Measurements from ENCODE around the gene PRPS1L1.

Gene PRPS1L1

DNA sequence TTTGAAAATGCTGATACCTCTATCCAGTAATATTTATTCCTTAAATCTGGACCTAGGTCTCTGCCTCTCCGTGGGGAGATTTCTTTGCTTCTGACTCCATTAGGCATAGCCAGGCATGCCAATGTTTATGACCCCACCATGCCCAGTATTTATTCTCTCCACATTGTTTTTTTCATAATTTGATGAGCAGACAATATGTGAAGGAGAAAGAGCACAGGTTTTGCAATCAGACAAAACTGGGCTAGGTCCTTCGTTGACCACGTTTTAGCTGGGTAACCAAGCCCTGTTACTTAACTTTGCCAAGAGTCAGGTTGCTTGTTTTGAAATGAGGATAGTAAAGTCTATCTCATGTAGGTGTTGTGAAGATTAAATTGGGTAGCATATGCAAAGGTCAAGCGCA, 21.6 kb upstream of the PRPS1L1 start:
- Histone ChIP-seq H3K4me2 (ENCODE audit: low read length) (no peak overlapping the region), H3K9ac (ENCODE audit: low read length) (no peak overlapping the region), H3K36me3 (replicated peaks; ENCODE audit: low read depth, low read length) (no peaks in the 10 kb centered on the region), H2AFZ (ENCODE audit: low read depth, low read length) (no peak overlapping the region), H3K27me3 (ENCODE audit: low read depth, low read length) (no peaks in the 10 kb centered on the region), H3K4me1 (ENCODE audit: low read length) (peaks cover 14% of the 10 kb centered on the region), H4K20me1 (ENCODE audit: insufficient read depth, low read length) (no peaks in the 10 kb centered on the region), H3K9me3 (ENCODE audit: insufficient read depth, low read length) (no peaks in the 10 kb centered on the region), H3K4me3 (ENCODE audit: low read length) (no peak overlapping the region), H3K79me2 (ENCODE audit: low read length) (no peaks in the 10 kb centered on the region), H3K27ac (ENCODE audit: low read length) (no peak overlapping the region)
- TF ChIP-seq, protein P1, sequence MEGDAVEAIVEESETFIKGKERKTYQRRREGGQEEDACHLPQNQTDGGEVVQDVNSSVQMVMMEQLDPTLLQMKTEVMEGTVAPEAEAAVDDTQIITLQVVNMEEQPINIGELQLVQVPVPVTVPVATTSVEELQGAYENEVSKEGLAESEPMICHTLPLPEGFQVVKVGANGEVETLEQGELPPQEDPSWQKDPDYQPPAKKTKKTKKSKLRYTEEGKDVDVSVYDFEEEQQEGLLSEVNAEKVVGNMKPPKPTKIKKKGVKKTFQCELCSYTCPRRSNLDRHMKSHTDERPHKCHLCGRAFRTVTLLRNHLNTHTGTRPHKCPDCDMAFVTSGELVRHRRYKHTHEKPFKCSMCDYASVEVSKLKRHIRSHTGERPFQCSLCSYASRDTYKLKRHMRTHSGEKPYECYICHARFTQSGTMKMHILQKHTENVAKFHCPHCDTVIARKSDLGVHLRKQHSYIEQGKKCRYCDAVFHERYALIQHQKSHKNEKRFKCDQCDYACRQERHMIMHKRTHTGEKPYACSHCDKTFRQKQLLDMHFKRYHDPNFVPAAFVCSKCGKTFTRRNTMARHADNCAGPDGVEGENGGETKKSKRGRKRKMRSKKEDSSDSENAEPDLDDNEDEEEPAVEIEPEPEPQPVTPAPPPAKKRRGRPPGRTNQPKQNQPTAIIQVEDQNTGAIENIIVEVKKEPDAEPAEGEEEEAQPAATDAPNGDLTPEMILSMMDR (IDR thresholded peaks at IDR 0.05; ENCODE audit: low read depth, low read length) = no peak
- no peak for TF ChIP-seq EZH2phosphoT487 (IDR thresholded peaks at IDR 0.05; ENCODE audit: low read depth)

DNA sequence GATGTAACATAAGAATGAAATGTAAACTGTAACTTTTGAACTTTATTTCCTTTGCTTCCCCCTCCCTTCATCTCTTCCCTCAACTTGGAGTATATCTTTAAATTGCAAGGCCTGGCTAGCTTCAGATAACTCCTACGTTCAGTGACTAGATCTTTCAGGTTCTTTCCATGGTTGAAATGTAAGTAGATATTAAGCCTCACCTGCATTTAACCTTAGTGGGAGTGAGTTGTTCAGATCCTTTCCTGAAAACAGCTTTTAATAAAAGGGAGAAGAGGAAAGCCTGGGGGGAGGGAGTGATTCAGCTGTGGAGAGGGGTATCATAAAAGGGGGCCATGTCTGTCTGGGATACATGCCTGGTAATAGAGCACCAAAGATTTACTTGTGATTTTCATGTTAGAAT, 19.0 kb upstream of the PRPS1L1 start:
- H2AFZ ChIP-seq (ENCODE audit: low read depth, low read length) = no peak overlapping the region
- H3K27ac ChIP-seq (ENCODE audit: low read length) = no peak overlapping the region
- H3K27me3 ChIP-seq (ENCODE audit: low read depth, low read length) = no peaks in the 10 kb centered on the region
- no peaks in the 10 kb centered on the region for H3K9me3 ChIP-seq (ENCODE audit: insufficient read depth, low read length)
- H3K9ac ChIP-seq (ENCODE audit: low read length) = no peak overlapping the region
- H4K20me1 ChIP-seq (ENCODE audit: insufficient read depth, low read length) = no peaks in the 10 kb centered on the region
- peaks cover 14% of the 10 kb centered on the region for H3K4me1 ChIP-seq (ENCODE audit: low read length)
- H3K4me2 ChIP-seq (ENCODE audit: low read length) = no peak overlapping the region
- no peaks in the 10 kb centered on the region for H3K36me3 ChIP-seq (replicated peaks; ENCODE audit: low read depth, low read length)
- TF ChIP-seq, protein P1 (IDR thresholded peaks at IDR 0.05; ENCODE audit: low read depth, low read length) = no peak
- TF ChIP-seq EZH2phosphoT487 (IDR thresholded peaks at IDR 0.05; ENCODE audit: low read depth) = no peak
- H3K79me2 ChIP-seq (ENCODE audit: low read length) = no peaks in the 10 kb centered on the region
- no peak overlapping the region for H3K4me3 ChIP-seq (ENCODE audit: low read length)

DNA sequence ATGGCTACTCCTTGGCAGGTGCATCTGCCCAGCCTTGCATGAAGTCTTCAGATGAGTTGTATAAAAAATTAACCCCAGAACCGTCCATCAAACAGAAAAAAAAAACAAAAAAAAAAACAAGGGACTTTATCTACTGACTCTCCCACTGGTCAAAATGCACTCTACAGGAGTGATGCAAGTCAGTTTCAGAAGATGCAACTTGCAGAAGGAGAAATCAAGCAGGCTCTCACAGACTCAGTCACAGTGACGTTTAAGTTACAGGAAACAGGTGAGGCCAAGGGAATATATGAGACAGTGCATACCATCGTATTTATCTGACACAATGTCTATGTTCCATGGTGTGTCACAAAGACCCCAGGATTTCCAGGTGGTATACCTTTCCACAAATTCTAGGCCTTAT, 17.5 kb upstream of the PRPS1L1 start:
- H3K36me3 ChIP-seq (replicated peaks; ENCODE audit: low read depth, low read length) = no peaks in the 10 kb centered on the region
- H4K20me1 ChIP-seq (ENCODE audit: insufficient read depth, low read length) = no peaks in the 10 kb centered on the region
- H2AFZ ChIP-seq (ENCODE audit: low read depth, low read length) = no peak overlapping the region
- no peak overlapping the region for H3K27ac ChIP-seq (ENCODE audit: low read length)
- peak overlapping the region; percentile 52 for H3K4me2 ChIP-seq (ENCODE audit: low read length)
- no peak overlapping the region for H3K9ac ChIP-seq (ENCODE audit: low read length)
- H3K4me1 ChIP-seq (ENCODE audit: low read length) = peaks cover 14% of the 10 kb centered on the region
- TF ChIP-seq, protein P1 (IDR thresholded peaks at IDR 0.05; ENCODE audit: low read depth, low read length) = no peak
- TF ChIP-seq EZH2phosphoT487 (IDR thresholded peaks at IDR 0.05; ENCODE audit: low read depth) = no peak
- H3K9me3 ChIP-seq (ENCODE audit: insufficient read depth, low read length) = no peaks in the 10 kb centered on the region
- H3K79me2 ChIP-seq (ENCODE audit: low read length) = no peaks in the 10 kb centered on the region
- no peaks in the 10 kb centered on the region for H3K27me3 ChIP-seq (ENCODE audit: low read depth, low read length)
- H3K4me3 ChIP-seq (ENCODE audit: low read length) = no peak overlapping the region

GRCh38 chr7:18041191-18041590, 13.5 kb upstream of the PRPS1L1 start:
- no peak for TF ChIP-seq EZH2phosphoT487 (IDR thresholded peaks at IDR 0.05; ENCODE audit: low read depth)
- TF ChIP-seq, protein P1 (IDR thresholded peaks at IDR 0.05; ENCODE audit: low read depth, low read length) = no peak
- Histone ChIP-seq H3K4me1 (ENCODE audit: low read length) (peaks cover 14% of the 10 kb centered on the region), H2AFZ (ENCODE audit: low read depth, low read length) (no peak overlapping the region), H4K20me1 (ENCODE audit: insufficient read depth, low read length) (no peaks in the 10 kb centered on the region), H3K4me2 (ENCODE audit: low read length) (no peak overlapping the region), H3K9ac (ENCODE audit: low read length) (no peak overlapping the region), H3K79me2 (ENCODE audit: low read length) (no peaks in the 10 kb centered on the region), H3K9me3 (ENCODE audit: insufficient read depth, low read length) (no peaks in the 10 kb centered on the region), H3K36me3 (replicated peaks; ENCODE audit: low read depth, low read length) (no peaks in the 10 kb centered on the region), H3K27ac (ENCODE audit: low read length) (no peak overlapping the region), H3K27me3 (ENCODE audit: low read depth, low read length) (no peaks in the 10 kb centered on the region), H3K4me3 (ENCODE audit: low read length) (no peak overlapping the region)
